ENCODE data around the gene TTLL11. TPM values are rescaled to one million over a fixed set of nuclear protein-coding genes. Genes with fewer than 3 reads are reported as not detected.

TTLL11 gene
- total RNA-seq, 1 donor from 2014 or later, result 0.75 TPM

DNA sequence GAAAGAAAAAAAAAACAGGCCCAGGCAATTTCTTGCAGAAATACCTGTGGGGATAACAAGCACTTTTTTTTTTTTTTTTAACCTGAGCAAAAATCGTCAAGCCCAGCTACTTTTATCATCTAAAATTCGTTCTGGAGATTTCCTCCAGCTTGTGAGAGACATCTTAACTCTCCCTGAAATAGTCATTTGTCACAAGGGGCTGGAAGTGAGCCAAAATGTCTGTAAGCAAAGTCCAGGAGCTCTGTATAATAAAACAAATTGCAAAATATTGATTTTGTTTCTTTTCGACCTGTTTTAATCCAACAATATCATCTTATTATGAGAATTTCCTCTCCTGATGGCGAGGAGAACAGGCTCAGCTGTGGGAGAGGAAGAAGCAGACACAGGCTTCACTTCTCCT lies 168.4 kb downstream of the TTLL11 start:
- Histone ChIP-seq H3K4me1 (peaks cover 17% of the 10 kb centered on the region), H3K79me2 (ENCODE audit: low read depth) (no peaks in the 10 kb centered on the region), H3K4me2 (no peak overlapping the region), H3K9me3 (ENCODE audit: low read depth) (no peaks in the 10 kb centered on the region), H4K20me1 (ENCODE audit: low read depth) (no peaks in the 10 kb centered on the region), H3K4me3 (no peak overlapping the region), H3K27ac (no peak overlapping the region), H3K9ac (no peak overlapping the region), H3K27me3 (no peaks in the 10 kb centered on the region), H3F3A (ENCODE audit: low read depth) (no peaks in the 10 kb centered on the region), H3K36me3 (no peaks in the 10 kb centered on the region), H2AFZ (replicated peaks) (no peak overlapping the region)
- Mint-ChIP-seq H3K4me1 (peaks cover 37% of the 10 kb centered on the region), H3K9me3 (no peaks in the 10 kb centered on the region), H3K27ac (no peak overlapping the region), H3K4me3 (no peak overlapping the region), H3K27me3 (ENCODE audit: insufficient read depth, low read depth) (peaks cover 19% of the 10 kb centered on the region), H3K36me3 (no peaks in the 10 kb centered on the region)
- TF ChIP-seq EZH2phosphoT487 (IDR thresholded peaks at IDR 0.05), result no peak
- no peak for TF ChIP-seq CTCF (IDR thresholded peaks at IDR 0.05)
- TF ChIP-seq EZH2 (IDR thresholded peaks at IDR 0.05), result no peak
- no peak for DNase-seq (ENCODE audit: low spot score)

GRCh38 chr9:121921444-121921843 lies 171.7 kb downstream of the TTLL11 start:
- Histone ChIP-seq H3K36me3 (no peaks in the 10 kb centered on the region), H3K4me1 (peaks cover 17% of the 10 kb centered on the region), H2AFZ (replicated peaks) (no peak overlapping the region), H3K27me3 (no peaks in the 10 kb centered on the region), H3K4me3 (no peak overlapping the region), H3K4me2 (no peak overlapping the region), H4K20me1 (ENCODE audit: low read depth) (no peaks in the 10 kb centered on the region), H3K27ac (no peak overlapping the region), H3K9me3 (ENCODE audit: low read depth) (no peaks in the 10 kb centered on the region), H3K9ac (no peak overlapping the region), H3K79me2 (ENCODE audit: low read depth) (no peaks in the 10 kb centered on the region), H3F3A (ENCODE audit: low read depth) (no peaks in the 10 kb centered on the region)
- Mint-ChIP-seq H3K27ac (no peak overlapping the region), H3K27me3 (ENCODE audit: insufficient read depth, low read depth) (peaks cover 12% of the 10 kb centered on the region), H3K9me3 (no peaks in the 10 kb centered on the region), H3K4me1 (peaks cover 30% of the 10 kb centered on the region), H3K36me3 (no peaks in the 10 kb centered on the region), H3K4me3 (no peak overlapping the region)
- TF ChIP-seq EZH2phosphoT487 (IDR thresholded peaks at IDR 0.05), result no peak
- no peak for TF ChIP-seq EZH2 (IDR thresholded peaks at IDR 0.05)
- no peak for TF ChIP-seq CTCF (IDR thresholded peaks at IDR 0.05)
- no peak for DNase-seq (ENCODE audit: low spot score)

- H3K27ac Mint-ChIP-seq, result no peak overlapping the region
Observed at GRCh38 chr9:121917375-121918335, 175.5 kb downstream of the TTLL11 start.

More at GRCh38 chr9:121917375-121918335, 175.5 kb downstream of the TTLL11 start:
- H3K4me1 ChIP-seq, result peaks cover 3% of the 10 kb centered on the region
- TF ChIP-seq EZH2phosphoT487 (IDR thresholded peaks at IDR 0.05), result no peak
- TF ChIP-seq EZH2 (IDR thresholded peaks at IDR 0.05), result no peak
- TF ChIP-seq CTCF (IDR thresholded peaks at IDR 0.05), result no peak
- H3K9me3 ChIP-seq (ENCODE audit: low read depth), result no peaks in the 10 kb centered on the region
- H3K4me3 Mint-ChIP-seq, result no peak overlapping the region
- no peak for DNase-seq (ENCODE audit: low spot score)
- H3K9me3 Mint-ChIP-seq, result no peaks in the 10 kb centered on the region
- H3K27ac ChIP-seq, result no peak overlapping the region
- no peak overlapping the region for H3K4me2 ChIP-seq
- H3K79me2 ChIP-seq (ENCODE audit: low read depth), result no peaks in the 10 kb centered on the region
- no peaks in the 10 kb centered on the region for H3K36me3 Mint-ChIP-seq
- no peaks in the 10 kb centered on the region for H3K36me3 ChIP-seq
- H3K27me3 ChIP-seq, result no peaks in the 10 kb centered on the region
- H3K9ac ChIP-seq, result no peak overlapping the region
- H3K27me3 Mint-ChIP-seq (ENCODE audit: insufficient read depth, low read depth), result peaks cover 12% of the 10 kb centered on the region
- H3K4me1 Mint-ChIP-seq, result peaks cover 18% of the 10 kb centered on the region
- no peaks in the 10 kb centered on the region for H4K20me1 ChIP-seq (ENCODE audit: low read depth)
- no peak overlapping the region for H3K4me3 ChIP-seq
- no peaks in the 10 kb centered on the region for H3F3A ChIP-seq (ENCODE audit: low read depth)
- no peak overlapping the region for H2AFZ ChIP-seq (replicated peaks)

Measured in neural progenitor cell (in vitro differentiated cells).